GM10847 (cell line): ENCODE results near the gene NEFH.
"Not testable (repeated sequence)": the region's sequence is repeated elsewhere in the genome, so short reads cannot be mapped to it uniquely, and the experiment has no call there.

ENCODE experiments used
- POLR2A ChIP-seq: IDR thresholded peaks from 2 replicates; pipeline ENCODE4 v1.6.1; 2011; ENCODE audit not compliant: insufficient read length; ENCODE audit errors: extremely low read depth

The NEFH gene

GRCh38 chr22:29479417-29480261 is at the start of gene NEFH:
NEFH (plus strand) TSS chr22:29480218; CDS start chr22:29480263, 45 bp downstream.
- no peak for TF ChIP-seq POLR2A

DNA sequence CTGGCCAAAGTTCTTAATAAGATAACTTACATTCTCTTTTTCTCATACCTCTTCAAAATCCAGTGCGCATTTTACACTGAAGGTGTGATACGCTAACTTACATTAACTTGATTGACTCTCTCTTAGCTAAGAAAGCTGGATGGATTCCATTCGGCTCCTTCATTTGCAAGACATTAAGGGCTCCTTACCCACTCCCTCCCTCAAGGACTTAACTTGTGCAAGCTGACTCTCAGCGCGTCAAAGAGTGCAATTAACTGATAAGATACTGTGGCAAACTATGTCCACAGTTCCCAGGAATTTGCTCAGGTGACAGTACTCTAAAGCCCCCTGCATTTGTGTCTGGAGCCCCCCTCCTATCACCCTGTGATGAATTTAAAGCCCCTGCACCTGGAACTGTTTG is 48.0 kb upstream of the NEFH start:
- no peak for TF ChIP-seq POLR2A

DNA sequence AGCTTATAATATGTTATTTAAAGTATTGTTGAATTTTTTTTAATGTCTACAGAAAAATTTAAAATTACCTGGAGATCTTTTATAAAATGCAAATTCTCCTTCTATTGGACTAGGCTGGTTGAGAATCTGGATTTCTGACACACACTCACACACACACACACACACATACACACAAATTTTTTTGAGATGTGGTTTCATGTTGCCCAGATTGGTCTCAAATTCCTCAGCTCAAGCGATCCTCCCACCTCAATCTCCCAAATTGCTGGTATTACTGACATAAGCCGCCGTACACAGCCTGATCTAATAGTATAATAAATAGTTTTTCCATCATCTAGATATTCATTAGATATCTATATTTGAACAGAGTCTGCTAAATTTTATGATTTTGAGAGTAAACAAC is 46.2 kb upstream of the NEFH start:
- no peak for TF ChIP-seq POLR2A

- TF ChIP-seq POLR2A, result no peak
Measured at GRCh38 chr22:29434288-29434687, 45.7 kb upstream of the NEFH start.

DNA sequence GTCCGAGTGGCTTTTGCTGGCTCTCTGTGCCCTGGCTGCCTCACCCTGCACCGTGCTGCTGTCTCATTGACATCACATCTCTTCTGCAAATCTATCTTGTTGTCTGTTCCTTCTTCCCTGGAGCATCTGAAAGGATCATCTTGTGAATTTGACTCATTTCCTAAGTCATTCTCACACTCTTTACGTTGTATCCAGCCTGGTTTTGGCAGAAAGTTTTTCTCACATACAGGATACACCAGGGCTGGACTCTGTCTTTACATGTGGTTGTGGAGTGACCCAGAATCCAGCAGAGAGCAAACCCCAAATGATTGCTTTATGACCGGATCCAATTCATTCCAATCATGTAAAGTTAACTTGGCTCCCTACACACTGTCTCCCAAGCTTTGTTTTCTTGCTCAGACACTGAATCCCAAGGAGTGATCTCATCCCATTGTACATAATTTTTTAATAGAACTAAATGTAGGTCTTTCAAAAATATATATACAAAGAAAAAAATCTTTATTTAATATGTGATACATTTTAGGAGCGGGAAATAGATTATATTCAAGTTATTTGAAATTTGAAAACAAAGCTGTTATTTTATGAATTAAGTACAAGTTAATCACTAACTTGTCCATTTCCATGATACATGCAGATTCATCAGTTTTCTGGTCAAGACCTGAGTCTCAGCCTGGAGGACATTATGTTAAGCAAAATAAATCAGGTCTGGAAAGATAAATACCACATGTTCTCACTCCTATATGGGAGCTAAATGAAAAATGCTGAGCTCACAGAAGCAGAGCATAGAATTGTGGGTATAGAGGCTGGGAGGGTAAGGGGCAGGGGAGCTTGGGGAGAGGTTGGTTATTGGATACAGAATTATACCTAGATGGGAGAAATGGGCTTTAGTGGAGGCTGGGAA is 44.5 kb upstream of the NEFH start:
- TF ChIP-seq POLR2A, result no peak

GRCh38 chr22:29438283-29438682 is 41.7 kb upstream of the NEFH start, which contains the start of gene RFPL1:
RFPL1 (plus strand) TSS chr22:29438583.
- not testable (repeated sequence) for TF ChIP-seq POLR2A

DNA sequence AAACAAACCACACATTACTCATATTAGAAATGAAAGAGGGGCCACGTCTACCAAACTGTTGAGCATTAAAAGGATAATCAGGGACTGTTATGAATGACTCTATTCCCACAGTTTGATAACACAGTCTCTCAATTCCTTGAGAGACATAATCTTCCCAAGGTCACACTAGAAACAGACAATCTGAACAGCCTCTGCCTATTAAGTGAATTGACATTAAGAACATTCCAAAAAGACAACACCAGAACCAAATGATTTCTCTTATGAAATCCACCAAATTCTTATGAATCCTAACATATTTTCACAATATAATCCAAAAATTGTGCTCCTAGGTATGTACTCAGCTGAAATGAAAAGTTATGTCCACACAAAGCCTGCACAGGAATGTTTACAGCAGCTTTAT is 37.0 kb upstream of the NEFH start:
- no peak for TF ChIP-seq POLR2A

- TF ChIP-seq POLR2A, result no peak
Measured at GRCh38 chr22:29443452-29443851, 36.6 kb upstream of the NEFH start.

DNA sequence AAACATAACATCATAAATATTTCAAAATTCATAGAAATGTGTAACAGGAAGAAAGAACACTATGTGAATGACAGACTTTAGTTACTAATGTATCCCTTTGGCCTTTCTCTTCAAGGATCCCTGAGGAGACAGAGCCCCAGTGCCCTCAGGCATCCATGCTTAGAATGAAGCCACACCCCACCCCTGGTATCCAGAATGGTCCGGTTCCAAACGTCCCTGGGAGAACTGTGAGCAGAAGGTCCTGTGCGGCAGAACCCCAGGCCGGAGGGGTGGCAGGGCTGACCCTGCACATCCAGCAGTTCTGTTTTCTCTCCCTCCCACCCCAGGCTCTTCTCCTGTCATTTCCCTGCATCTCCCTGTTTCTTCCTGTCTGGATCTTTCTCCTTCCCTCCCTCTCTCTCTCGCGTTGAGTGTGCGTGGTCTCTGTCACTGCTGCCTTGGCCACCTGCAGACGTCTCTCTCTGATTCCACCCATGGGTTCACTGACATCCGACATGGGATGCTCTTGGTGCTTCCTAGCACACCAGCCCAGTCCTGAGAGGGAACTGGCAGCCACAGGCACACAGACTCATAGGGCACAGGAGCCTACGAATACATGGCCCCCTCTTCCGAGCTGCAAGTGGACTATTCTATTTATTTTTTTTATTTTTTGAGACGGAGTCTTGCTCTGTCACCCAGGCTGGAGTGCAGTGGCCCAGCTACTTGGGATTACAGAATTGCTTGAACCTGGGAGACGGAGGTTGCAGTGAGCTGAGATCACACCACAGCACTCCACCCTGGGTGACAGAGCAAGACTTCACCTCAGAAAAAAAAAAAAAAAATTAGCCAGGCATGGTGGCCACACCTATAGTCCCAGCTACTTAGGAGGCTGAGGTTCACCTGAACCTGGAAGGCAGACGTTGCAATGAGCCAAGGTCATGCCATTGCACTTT is 35.9 kb upstream of the NEFH start:
- no peak for TF ChIP-seq POLR2A

DNA sequence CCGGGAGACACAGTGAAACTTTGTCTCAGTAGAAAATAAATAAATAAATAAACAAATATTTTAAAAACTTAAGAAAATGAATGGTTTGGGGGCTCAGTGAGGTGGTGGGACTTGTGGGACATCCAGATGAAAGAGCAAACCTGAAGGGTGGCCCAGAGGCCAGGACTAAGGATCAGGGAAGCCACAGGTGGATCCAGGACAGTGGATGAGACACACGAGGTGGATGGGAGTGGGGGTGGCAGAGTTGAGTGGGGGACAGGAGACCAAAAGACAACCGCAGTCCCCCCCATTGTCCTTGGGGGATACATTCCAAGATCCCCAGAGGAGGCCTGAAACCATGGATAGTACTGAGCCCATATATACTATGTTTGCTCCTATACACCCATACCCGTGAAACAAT is 34.5 kb upstream of the NEFH start:
- no peak for TF ChIP-seq POLR2A

DNA sequence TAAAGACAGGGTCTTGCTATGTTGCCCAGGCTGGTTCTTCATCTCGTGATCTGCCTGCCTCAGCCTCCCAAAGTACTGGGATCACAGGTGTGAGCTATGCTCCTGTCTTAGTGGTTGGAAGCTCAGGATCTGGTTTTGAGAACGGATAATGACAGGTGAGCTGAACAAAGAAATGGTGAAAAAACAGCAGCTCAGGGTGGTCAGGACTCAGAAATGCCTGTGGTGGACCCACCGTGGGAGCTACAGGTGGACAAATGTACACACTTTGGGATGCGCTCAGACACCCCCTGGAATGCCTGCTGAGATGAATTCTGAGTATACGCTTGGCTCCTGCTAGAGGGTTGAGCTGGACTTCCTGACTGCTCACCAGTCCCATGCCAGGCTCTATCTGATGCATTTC is 32.1 kb upstream of the NEFH start:
- no peak for TF ChIP-seq POLR2A

DNA sequence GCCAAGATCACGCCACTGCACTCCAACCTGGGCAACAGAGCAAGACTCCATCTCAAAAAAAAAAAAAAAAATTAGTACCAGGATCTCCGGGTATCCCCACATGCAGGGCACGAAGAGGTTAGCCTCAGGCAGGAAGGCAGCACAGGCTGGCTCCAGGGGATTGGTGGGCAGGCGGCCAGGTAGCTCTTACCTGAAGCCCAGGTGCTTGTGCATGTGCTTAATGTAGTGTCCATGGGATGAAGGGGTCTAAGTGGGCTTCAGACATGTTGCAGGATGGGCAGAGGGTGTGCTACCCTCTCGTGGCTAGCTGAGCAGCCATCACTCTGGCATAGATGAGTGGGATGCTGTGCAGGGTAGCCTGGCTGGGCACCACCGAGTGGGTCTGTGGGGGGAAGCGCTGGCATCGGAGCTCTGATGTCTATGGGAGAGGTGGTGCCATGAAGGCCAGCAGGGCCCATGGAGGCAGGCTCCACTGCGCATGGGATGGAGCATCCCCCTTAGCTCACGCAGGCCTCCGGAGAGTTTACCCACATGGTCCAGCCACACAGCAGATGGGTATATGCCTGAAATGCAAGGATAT is 30.6 kb upstream of the NEFH start:
- TF ChIP-seq POLR2A, result no peak

GRCh38 chr22:29450222-29450621 is 29.8 kb upstream of the NEFH start:
- no peak for TF ChIP-seq POLR2A

DNA sequence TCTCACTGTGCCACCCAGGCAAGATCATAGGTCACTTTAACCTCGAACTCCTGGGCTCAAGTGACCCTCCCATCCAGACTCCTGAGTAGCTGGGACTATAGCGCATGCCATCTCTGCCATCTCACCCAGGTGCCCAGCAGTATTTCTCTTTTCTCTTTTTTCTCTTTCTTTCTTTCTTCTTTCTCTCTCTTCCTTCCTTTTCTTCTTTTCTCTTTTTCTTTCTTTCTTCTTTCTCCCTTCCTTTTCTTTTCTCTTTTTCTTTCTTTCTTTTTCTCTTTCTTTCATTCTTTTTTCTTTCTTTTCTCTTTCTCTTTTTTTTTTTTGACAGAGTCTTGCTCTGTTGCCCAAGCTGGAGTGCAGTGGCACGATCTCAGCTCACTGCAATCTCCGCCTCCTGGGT is 28.2 kb upstream of the NEFH start:
- no peak for TF ChIP-seq POLR2A

GRCh38 chr22:29454276-29454675 is 25.7 kb upstream of the NEFH start:
- TF ChIP-seq POLR2A, result no peak
